Sigmoid colon (tissue), 7 donors: Measurements from ENCODE around the gene TNS2. TPM values are rescaled to one million over a fixed set of nuclear protein-coding genes. Genes with fewer than 3 reads are reported as not detected.
"Not testable (repeated sequence)": the region's sequence is repeated elsewhere in the genome, so short reads cannot be mapped to it uniquely, and the experiment has no call there.

ENCODE experiments used
- DNase-seq: peaks from one replicate; pipeline ENCODE4 v3.0.0-alpha.2; 2019
- H3K27ac ChIP-seq, 4 donors: fragments of 200-600 bp; sonication (generic); one replicate each; pipeline ENCODE4 v1.5.1; 2016 to 2019; ENCODE audit warnings: mild to moderate bottlenecking in 1 of 4
- H3K27me3 ChIP-seq, 3 donors: fragments of 200-600 bp; sonication (generic); one replicate each; pipeline ENCODE4 v1.5.1; 2019; ENCODE audit warnings: mild to moderate bottlenecking in 1 of 3
- H3K36me3 ChIP-seq, 4 donors: fragments of 200-600 bp; sonication (generic); one replicate each; pipeline ENCODE4 v1.5.1; 2016 to 2019
- H3K4me1 ChIP-seq, 4 donors: fragments of 200-600 bp; sonication (generic); one replicate each; pipeline ENCODE4 v1.5.1; 2017 to 2019
- H3K4me3 ChIP-seq, 4 donors: fragments of 200-600 bp; sonication (generic); one replicate each; pipeline ENCODE4 v1.5.1; 2017 to 2019; ENCODE audit warnings: mild to moderate bottlenecking in 2 of 4, moderate library complexity in 1 of 4
- H3K9me3 ChIP-seq, 4 donors: fragments of 200-600 bp in 3 of 4; sonication (generic) in 3 of 4; one replicate each; pipeline versions ENCODE4 v1.5.1 to v1.6.1; 2013 to 2019
- EP300 ChIP-seq, 4 donors: sonication (generic); formaldehyde crosslinking; IDR thresholded peaks; one replicate each; pipeline ENCODE4 v1.6.1; 2017; ENCODE audit warnings: antibody characterized with exemption in 4 of 4
- POLR2A ChIP-seq, 2 donors: fragments of 450-650 bp; IDR thresholded peaks; one replicate each; pipeline ENCODE4 v1.6.1; 2016; ENCODE audit warnings: antibody characterized with exemption in 2 of 2, mild to moderate bottlenecking in 2 of 2, moderate library complexity in 2 of 2
- POLR2AphosphoS5 ChIP-seq, 4 donors: sonication (generic); formaldehyde crosslinking; IDR thresholded peaks; one replicate each; pipeline ENCODE4 v1.6.1; 2017; ENCODE audit warnings: antibody characterized with exemption in 4 of 4
- WGBS, 2 donors: extraction: QIAGEN DNeasy Blood & Tissue Kit; methylation state at CpG; one replicate each; pipeline ENCODE4 v1.1.7; 2013; 5-methylcytosine and 5-hydroxymethylcytosine counted together
- intact Hi-C: fragments of 100-400 bp; cut with DNase I; formaldehyde crosslinking; loops from one replicate; pipeline ENCODE4 v1.15.1; 2023
- polyA plus RNA-seq, 3 donors: library from polyadenylated mRNA; stranded (reverse); fragments of 200-250 nt; gene quantifications; one replicate each; pipeline ENCODE4 v1.2.3, GENCODE V29; 2013
- total RNA-seq, 4 donors: library from RNA; depleted of rRNA; stranded (reverse); fragments of >200 nt; gene quantifications; one replicate each; pipeline ENCODE4 v1.1.0, GENCODE V29; 2016
- TF ChIP-seq, protein P1 (sequence below), 4 experiments: fragments of 450-650 bp in 3 of 4; fragments of 200-600 bp in 1 of 4; IDR thresholded peaks; one replicate each; pipeline ENCODE4 v1.5.1; 2016 to 2019; ENCODE audit warnings: antibody characterized with exemption in 4 of 4, mild to moderate bottlenecking in 3 of 4, moderate library complexity in 2 of 4
- donor health status: healthy with polysubstance abuse.
- donor health status: Bipolar disorder and iron deficiency.
- donor health status: healthy.

The TNS2 gene
- total and polyA plus RNA-seq, 7 donors: 12.5 to 117 (median 109) TPM

DNA sequence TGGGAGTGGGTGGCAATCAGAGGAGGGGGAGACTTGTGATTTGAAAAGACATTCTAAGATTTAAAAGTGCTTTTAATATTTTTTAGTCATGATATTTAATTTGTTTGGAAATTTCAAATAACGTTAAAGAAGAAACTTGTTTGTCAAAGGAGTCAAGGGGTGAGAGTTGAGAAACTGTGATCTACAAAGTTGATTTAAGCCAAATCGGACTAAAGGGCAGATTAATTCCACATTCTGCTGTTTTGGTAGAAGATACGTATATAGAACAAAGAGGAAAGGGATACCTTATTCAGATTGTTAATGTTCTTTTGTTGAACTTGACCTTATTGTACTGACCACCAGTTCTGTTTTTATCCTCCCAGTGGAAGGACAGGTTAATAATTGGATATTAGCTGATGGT lies 36.9 kb upstream of the TNS2 start:
- H3K4me1 ChIP-seq: peaks cover 0 to 44% (median 32%) of the 10 kb centered on the region in 4 donors
- peaks cover 0 to 20% (median 11%) of the 10 kb centered on the region in 4 donors for H3K36me3 ChIP-seq
- TF ChIP-seq POLR2A (IDR thresholded peaks at IDR 0.05): no peak
- TF ChIP-seq, protein P1, sequence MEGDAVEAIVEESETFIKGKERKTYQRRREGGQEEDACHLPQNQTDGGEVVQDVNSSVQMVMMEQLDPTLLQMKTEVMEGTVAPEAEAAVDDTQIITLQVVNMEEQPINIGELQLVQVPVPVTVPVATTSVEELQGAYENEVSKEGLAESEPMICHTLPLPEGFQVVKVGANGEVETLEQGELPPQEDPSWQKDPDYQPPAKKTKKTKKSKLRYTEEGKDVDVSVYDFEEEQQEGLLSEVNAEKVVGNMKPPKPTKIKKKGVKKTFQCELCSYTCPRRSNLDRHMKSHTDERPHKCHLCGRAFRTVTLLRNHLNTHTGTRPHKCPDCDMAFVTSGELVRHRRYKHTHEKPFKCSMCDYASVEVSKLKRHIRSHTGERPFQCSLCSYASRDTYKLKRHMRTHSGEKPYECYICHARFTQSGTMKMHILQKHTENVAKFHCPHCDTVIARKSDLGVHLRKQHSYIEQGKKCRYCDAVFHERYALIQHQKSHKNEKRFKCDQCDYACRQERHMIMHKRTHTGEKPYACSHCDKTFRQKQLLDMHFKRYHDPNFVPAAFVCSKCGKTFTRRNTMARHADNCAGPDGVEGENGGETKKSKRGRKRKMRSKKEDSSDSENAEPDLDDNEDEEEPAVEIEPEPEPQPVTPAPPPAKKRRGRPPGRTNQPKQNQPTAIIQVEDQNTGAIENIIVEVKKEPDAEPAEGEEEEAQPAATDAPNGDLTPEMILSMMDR (IDR thresholded peaks at IDR 0.05): no peak
- no peak for TF ChIP-seq EP300 (IDR thresholded peaks at IDR 0.05)
- TF ChIP-seq POLR2AphosphoS5 (IDR thresholded peaks at IDR 0.05): no peak
- WGBS, 2 donors: 85 to 92% methylated on average over 3 of the region's 3 CpGs
- no peak overlapping the region for H3K27ac ChIP-seq
- DNase-seq: no peak
- no peaks in the 10 kb centered on the region for H3K27me3 ChIP-seq
- no peak overlapping the region for H3K4me3 ChIP-seq
- intact Hi-C loops: no loop called here
- H3K9me3 ChIP-seq: no peaks in the 10 kb centered on the region

DNA sequence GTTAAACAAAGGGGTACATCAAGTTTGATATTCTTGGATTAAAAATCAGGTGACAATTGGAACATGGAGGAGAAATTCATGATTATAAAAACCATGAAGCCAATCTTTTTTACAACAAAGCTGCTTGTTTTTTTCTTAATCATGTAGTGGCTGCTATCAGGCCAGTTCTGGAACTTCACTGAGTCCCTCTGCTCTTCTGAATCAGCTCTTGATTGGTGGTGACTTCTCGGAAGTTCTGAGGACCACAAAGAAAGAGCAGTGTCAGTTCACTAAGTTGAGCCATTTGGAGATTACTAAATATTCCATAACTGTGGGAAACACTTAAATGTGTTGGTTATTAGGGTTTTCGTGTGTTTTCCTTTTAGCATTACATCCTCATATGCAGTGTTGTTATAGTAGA lies 35.2 kb upstream of the TNS2 start:
- Histone ChIP-seq H3K27ac (no peak overlapping the region), H3K4me3 (no peak overlapping the region), H3K9me3 (no peaks in the 10 kb centered on the region), H3K27me3 (no peaks in the 10 kb centered on the region), H3K36me3 (peaks cover 11 to 38% (median 25%) of the 10 kb centered on the region in 4 donors), H3K4me1 (peaks cover 0 to 27% (median 14%) of the 10 kb centered on the region in 4 donors)
- TF ChIP-seq, protein P1 (IDR thresholded peaks at IDR 0.05): no peak
- TF ChIP-seq EP300 (IDR thresholded peaks at IDR 0.05): no peak
- TF ChIP-seq POLR2A (IDR thresholded peaks at IDR 0.05): no peak
- no peak for TF ChIP-seq POLR2AphosphoS5 (IDR thresholded peaks at IDR 0.05)
- WGBS, 2 donors: 82 to 86% methylated on average over 2 of the region's 2 CpGs
- intact Hi-C loops: no loop called here
- DNase-seq: no peak

DNA sequence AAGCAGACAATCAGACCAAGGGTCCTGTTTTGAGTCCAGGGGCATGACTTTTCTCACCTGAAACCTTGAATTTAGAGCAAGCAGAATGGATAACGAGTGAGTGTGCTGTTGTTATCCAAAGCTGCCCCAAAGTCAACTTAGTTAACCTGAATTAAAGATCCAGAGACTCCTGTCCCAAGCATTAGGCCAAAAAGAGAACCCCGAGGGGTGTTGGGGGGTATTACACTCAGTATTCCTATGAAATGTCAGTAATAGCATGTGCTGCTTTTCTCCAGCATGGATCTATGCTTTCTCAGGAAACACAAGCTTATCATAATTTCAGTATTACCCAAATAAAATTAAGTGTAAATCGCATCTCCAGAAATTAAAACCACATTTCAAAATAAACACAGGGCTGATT lies 24.6 kb upstream of the TNS2 start:
- no peaks in the 10 kb centered on the region for H3K9me3 ChIP-seq
- no peaks in the 10 kb centered on the region for H3K4me1 ChIP-seq
- no peak overlapping the region for H3K27ac ChIP-seq
- no peak for DNase-seq
- peaks cover 40 to 95% (median 65%) of the 10 kb centered on the region in 4 donors for H3K36me3 ChIP-seq
- 82 to 90% methylated on average over 3 of the region's 3 CpGs for WGBS, 2 donors
- TF ChIP-seq POLR2A (IDR thresholded peaks at IDR 0.05) (no peak), POLR2AphosphoS5 (IDR thresholded peaks at IDR 0.05) (no peak), EP300 (IDR thresholded peaks at IDR 0.05) (no peak)
- TF ChIP-seq, protein P1 (IDR thresholded peaks at IDR 0.05): no peak
- no peaks in the 10 kb centered on the region for H3K27me3 ChIP-seq
- no peak overlapping the region for H3K4me3 ChIP-seq
- intact Hi-C loops: no loop called here

DNA sequence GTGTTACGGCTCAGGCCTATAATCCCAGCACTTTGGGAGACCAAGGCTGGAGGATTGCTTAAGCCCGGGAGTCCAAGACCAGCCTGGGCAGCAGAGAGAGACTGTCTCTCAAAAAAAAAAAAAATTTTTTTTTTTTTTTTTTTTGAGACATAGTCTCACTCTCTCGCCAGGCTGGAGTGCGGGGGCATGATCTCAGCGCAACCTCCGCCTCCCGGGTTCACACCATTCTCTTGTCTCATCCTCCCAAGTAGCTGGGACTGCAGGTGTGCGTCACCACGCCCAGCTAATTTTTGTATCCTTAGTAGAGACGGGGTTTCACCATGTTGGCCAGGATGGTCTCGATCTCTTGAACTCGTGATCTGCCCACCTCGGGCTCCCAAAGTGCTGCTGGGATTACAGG lies 22.9 kb upstream of the TNS2 start:
- H3K4me3 ChIP-seq, H3K27ac ChIP-seq, H3K27me3 ChIP-seq, H3K9me3 ChIP-seq, intact Hi-C loops, H3K4me1 ChIP-seq, DNase-seq: not testable (repeated sequence)
- 89 to 90% methylated on average over 13 of the region's 13 CpGs for WGBS, 2 donors
- peaks cover 37 to 94% (median 67%) of the 10 kb centered on the region in 4 donors for H3K36me3 ChIP-seq

DNA sequence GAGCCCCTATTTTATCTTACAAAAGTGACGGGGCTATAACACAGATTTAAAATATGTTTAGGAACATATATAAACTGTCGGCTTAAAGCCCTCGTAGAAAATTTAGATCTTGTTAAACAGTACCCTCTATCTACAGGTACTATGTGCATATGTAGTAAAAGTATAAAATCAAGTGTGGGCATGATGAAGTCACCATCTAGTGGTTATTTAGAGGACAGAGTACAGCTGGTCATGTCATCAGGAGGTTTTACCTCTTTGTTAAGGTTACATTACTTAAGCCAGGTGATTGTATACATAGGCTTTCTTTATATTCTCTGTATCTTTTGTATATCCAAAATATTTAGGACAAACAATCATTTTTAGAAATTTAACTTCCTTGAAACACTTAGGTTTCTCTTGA lies 18.2 kb upstream of the TNS2 start:
- Histone ChIP-seq H3K27me3 (no peaks in the 10 kb centered on the region), H3K4me3 (no peak overlapping the region), H3K27ac (no peak overlapping the region), H3K9me3 (no peaks in the 10 kb centered on the region), H3K4me1 (no peaks in the 10 kb centered on the region), H3K36me3 (peaks cover 38 to 94% (median 72%) of the 10 kb centered on the region in 4 donors)
- 30 to 80% methylated on average over 3 of the region's 3 CpGs for WGBS, 2 donors
- no peak for DNase-seq
- intact Hi-C loops: no loop called here
- TF ChIP-seq EP300 (IDR thresholded peaks at IDR 0.05): no peak
- TF ChIP-seq, protein P1 (IDR thresholded peaks at IDR 0.05): no peak
- no peak for TF ChIP-seq POLR2AphosphoS5 (IDR thresholded peaks at IDR 0.05)
- TF ChIP-seq POLR2A (IDR thresholded peaks at IDR 0.05): no peak

DNA sequence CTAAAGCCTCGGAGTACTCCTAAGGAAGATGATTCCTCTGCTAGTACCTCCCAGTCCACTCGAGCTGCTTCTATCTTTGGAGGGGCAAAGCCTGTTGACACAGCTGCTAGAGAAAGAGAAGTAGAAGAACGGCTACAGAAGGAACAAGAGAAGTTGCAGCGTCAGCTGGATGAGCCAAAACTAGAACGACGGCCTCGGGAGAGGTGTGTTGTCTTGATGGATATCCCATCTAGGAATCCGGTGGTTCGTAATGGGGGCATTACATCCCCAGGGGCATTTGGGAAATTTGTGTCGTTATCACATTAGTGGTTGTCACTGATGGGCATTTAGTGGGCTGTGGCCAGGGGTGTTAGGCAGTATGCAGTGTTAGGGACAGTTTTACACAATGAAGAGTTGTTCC lies 16.0 kb upstream of the TNS2 start:
- H3K4me3 ChIP-seq, H3K4me1 ChIP-seq, H3K27me3 ChIP-seq, H3K27ac ChIP-seq, H3K9me3 ChIP-seq, DNase-seq, intact Hi-C loops: not testable (repeated sequence)
- WGBS, 2 donors: 81 to 84% methylated on average over 10 of the region's 10 CpGs
- peaks cover 38 to 94% (median 75%) of the 10 kb centered on the region in 4 donors for H3K36me3 ChIP-seq
